Spleen (tissue), 7 donors: Measurements from ENCODE around the gene TRAF7.

Experiments
- POLR2A ChIP-seq, 3 donors: fragments of 450-650 bp; IDR thresholded peaks; one replicate each; pipeline ENCODE4 v1.5.1; 2017; ENCODE audit warnings: antibody characterized with exemption in 3 of 3, mild to moderate bottlenecking in 1 of 3
- TF ChIP-seq, protein P1 (sequence below), 11 experiments: fragments of 200-600 bp in 7 of 11; fragments of 450-650 bp in 4 of 11; sonication (generic) in 4 of 11; IDR thresholded peaks in 8 of 11; conservative IDR thresholded peaks in 3 of 11; 1 replicate in 7 of 11; 2 replicates in 4 of 11; pipeline versions ENCODE4 v1.4.0 to v1.8.0; 2016 to 2021; ENCODE audit warnings: antibody characterized with exemption in 11 of 11, inconsistent platforms in 4 of 11, mild to moderate bottlenecking in 1 of 11
- donor health status: DM: no; HTN: no; CAD: no; lungs with moderate emphysema.
- donor health status: DM: no; HTN: no; CAD: no.
- donor health status: DM: no; HTN: no; CAD: no.

DNA sequence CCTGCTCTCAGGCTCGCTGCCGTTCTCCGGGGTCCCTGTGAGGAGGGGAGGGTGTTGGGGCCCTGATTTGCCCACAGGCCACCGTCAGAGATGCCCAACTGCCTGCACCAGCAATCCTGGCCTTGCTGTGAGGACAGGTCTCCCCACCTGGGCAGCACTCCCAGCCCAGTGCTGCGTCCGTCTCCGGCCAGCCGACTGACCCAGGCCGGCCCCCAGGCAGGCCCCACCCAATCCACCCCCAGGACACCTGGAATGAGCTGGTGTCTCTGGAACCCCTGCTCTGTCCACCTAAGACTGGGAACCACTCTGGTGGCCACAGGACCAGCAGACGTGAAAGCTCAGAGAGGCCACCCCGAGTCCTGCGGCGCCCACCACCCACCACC, 40.0 kb upstream of the TRAF7 start:
- TF ChIP-seq, protein P1, sequence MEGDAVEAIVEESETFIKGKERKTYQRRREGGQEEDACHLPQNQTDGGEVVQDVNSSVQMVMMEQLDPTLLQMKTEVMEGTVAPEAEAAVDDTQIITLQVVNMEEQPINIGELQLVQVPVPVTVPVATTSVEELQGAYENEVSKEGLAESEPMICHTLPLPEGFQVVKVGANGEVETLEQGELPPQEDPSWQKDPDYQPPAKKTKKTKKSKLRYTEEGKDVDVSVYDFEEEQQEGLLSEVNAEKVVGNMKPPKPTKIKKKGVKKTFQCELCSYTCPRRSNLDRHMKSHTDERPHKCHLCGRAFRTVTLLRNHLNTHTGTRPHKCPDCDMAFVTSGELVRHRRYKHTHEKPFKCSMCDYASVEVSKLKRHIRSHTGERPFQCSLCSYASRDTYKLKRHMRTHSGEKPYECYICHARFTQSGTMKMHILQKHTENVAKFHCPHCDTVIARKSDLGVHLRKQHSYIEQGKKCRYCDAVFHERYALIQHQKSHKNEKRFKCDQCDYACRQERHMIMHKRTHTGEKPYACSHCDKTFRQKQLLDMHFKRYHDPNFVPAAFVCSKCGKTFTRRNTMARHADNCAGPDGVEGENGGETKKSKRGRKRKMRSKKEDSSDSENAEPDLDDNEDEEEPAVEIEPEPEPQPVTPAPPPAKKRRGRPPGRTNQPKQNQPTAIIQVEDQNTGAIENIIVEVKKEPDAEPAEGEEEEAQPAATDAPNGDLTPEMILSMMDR (IDR thresholded peaks at IDR 0.05 in 8 of 11, conservative IDR thresholded peaks at IDR 0.05 in 3 of 11) = no peak
- no peak for TF ChIP-seq POLR2A (IDR thresholded peaks at IDR 0.05)
